Measurements from ENCODE around the gene DLG2. TPM values are rescaled to one million over a fixed set of nuclear protein-coding genes. Genes with fewer than 3 reads are reported as not detected.

DLG2 gene
- total and polyA plus RNA-seq, 2 donors (not counting 3 experiments of a cell fraction or from before 2014, with no cell fraction given), result 0.15 to 1.1 TPM

GRCh38 chr11:84890676-84891075 lies 736.5 kb downstream of the DLG2 start:
- no peaks in the 10 kb centered on the region for H3K9me3 ChIP-seq (replicated peaks; ENCODE audit: control insufficient read depth, insufficient read depth, low read length)
- no TSS peak for BruUV-seq (replicated peaks)
- no peak overlapping the region for H3K4me2 ChIP-seq (ENCODE audit: insufficient read depth, low read length)
- no peak overlapping the region for H3K4me3 ChIP-seq (replicated peaks in 1 of 3; ENCODE audit: insufficient read depth in 1 of 3, low read depth in 1 of 3, low read length in 3 of 3)
- no peaks in the 10 kb centered on the region for H3K79me2 ChIP-seq (ENCODE audit: control insufficient read depth, insufficient read depth, low read length)
- FAIRE-seq (no peak), DNase-seq (ENCODE audit: low read depth, low spot score) (no peak)
- intact Hi-C loops (cut with micrococcal nuclease), result no loop called here
- no peaks in the 10 kb centered on the region for H3K4me1 ChIP-seq (ENCODE audit: control insufficient read depth, extremely low read depth, insufficient read depth, low read length)
- no peaks in the 10 kb centered on the region for H3K36me3 ChIP-seq (ENCODE audit: control insufficient read depth in 2 of 2, extremely low read depth in 1 of 2, insufficient read depth in 2 of 2, low read length in 2 of 2)
- H4K20me1 ChIP-seq (replicated peaks; ENCODE audit: control insufficient read depth, extremely low read depth, insufficient read depth, low read length), result no peaks in the 10 kb centered on the region
- POLR2A ChIA-PET, result no interaction called here
- TF ChIP-seq POLR2A (IDR thresholded peaks at IDR 0.05; ENCODE audit: low read depth, low read length) (no peak), CTCF (IDR thresholded peaks at IDR 0.05; ENCODE audit: extremely low read depth in 1 of 2, insufficient read depth in 1 of 2, low read depth in 1 of 2, low read length in 2 of 2) (no peak), GATA2 (IDR thresholded peaks at IDR 0.05; ENCODE audit: insufficient read depth, insufficient read length, low read depth, low read length) (no peak), EZH2 (IDR thresholded peaks at IDR 0.05; ENCODE audit: borderline replicate concordance, low read depth, low read length, severe bottlenecking) (no peak), FOS (IDR thresholded peaks at IDR 0.05; ENCODE audit: borderline replicate concordance, insufficient read depth, low read length) (no peak), MYC (IDR thresholded peaks at IDR 0.05; ENCODE audit: low read depth, low read length) (no peak), POLR2AphosphoS5 (IDR thresholded peaks at IDR 0.05; ENCODE audit: insufficient read depth, low read depth, low read length) (no peak), MAX (IDR thresholded peaks at IDR 0.05; ENCODE audit: insufficient read depth, insufficient read length) (no peak), JUN (IDR thresholded peaks at IDR 0.05; ENCODE audit: borderline replicate concordance, insufficient read depth, insufficient read length, low read depth) (no peak)
- no peaks in the 10 kb centered on the region for H3K9me1 ChIP-seq (replicated peaks; ENCODE audit: control insufficient read depth, extremely low read depth, insufficient read depth, low read length)
- CTCF ChIA-PET, result no interaction called here
- H3K27me3 ChIP-seq (ENCODE audit: control insufficient read depth in 2 of 2, insufficient read depth in 2 of 2, low read length in 2 of 2), result no peaks in the 10 kb centered on the region
- no peak overlapping the region for H3K27ac ChIP-seq (ENCODE audit: insufficient read depth, low read depth, low read length)
- dilution Hi-C loops (cut with MboI; ENCODE audit: extremely low pct_ligation_motif_present, low sequenced_read_pairs), result no loop called here
- no peak overlapping the region for H3K9ac ChIP-seq (replicated peaks; ENCODE audit: extremely low read depth, insufficient read depth, low read length)
- H2AFZ ChIP-seq (ENCODE audit: low read depth, low read length), result no peak overlapping the region
